IMR-90 (cell line): ENCODE data around the gene TIMP1. TPM values are rescaled to one million over a fixed set of nuclear protein-coding genes. Genes with fewer than 3 reads are reported as not detected.

Source experiments
- ATAC-seq: fragments of 200-7000 bp; cut with Tn5 transposase; 2 replicates; pipeline ENCODE4 v1.9.1; 2020; ENCODE audit warnings: low read depth, mild to moderate bottlenecking, moderate library complexity
- BruUV-seq: library from RNA; stranded (reverse); fragments of 400-500 nt; replicated peaks from 2 replicates; lab custom pipeline; 2021; lab: Mats Ljungman, UMichigan
- CTCF ChIA-PET: fragments of 300-600 bp; formaldehyde crosslinking; extraction: SDS; loops from one replicate; lab custom pipeline; 2021; ENCODE audit warnings: antibody characterized with exemption; lab: Yijun Ruan, JAX
- POLR2A ChIA-PET: fragments of 300-600 bp; sonication (Branson Sonifier 250); formaldehyde crosslinking; loops from one replicate; lab custom pipeline; 2022; ENCODE audit warnings: antibody characterized with exemption; ENCODE audit not compliant: unreplicated experiment; lab: Charles Lee
- DNase-seq: peaks from one replicate; pipeline ENCODE4 v3.0.0; 2013
- H2AFZ ChIP-seq: replicated peaks from 2 replicates; pipeline ENCODE3; 2013; ENCODE audit warnings: low read length, mild to moderate bottlenecking; ENCODE audit not compliant: poor library complexity
- H2AK5ac ChIP-seq: 2 replicates; pipeline ENCODE4 v1.6.1; 2013; ENCODE audit warnings: low read depth, low read length, inconsistent platforms
- H2AK9ac ChIP-seq: replicated peaks from 2 replicates; pipeline ENCODE3; 2013; ENCODE audit warnings: mild to moderate bottlenecking, low read depth, low read length, moderate library complexity; ENCODE audit not compliant: poor library complexity
- H2BK120ac ChIP-seq: 2 replicates; pipeline ENCODE4 v1.6.1; 2013; ENCODE audit warnings: low read depth, low read length, inconsistent platforms
- H2BK15ac ChIP-seq: 3 replicates; pipeline ENCODE4 v1.6.1; 2013; ENCODE audit warnings: low read depth, low read length, inconsistent platforms
- H2BK20ac ChIP-seq: 2 replicates; pipeline ENCODE4 v1.6.1; 2013; ENCODE audit warnings: low read depth, mild to moderate bottlenecking, inconsistent platforms, low read length, moderate library complexity
- H2BK5ac ChIP-seq: 2 replicates; pipeline ENCODE4 v1.6.1; 2013; ENCODE audit warnings: mild to moderate bottlenecking, low read depth, low read length, inconsistent platforms; ENCODE audit not compliant: poor library complexity, severe bottlenecking
- H3K14ac ChIP-seq: replicated peaks from 2 replicates; pipeline ENCODE4 v1.6.1; 2013; ENCODE audit warnings: low read depth, low read length, inconsistent platforms
- H3K18ac ChIP-seq: 2 replicates; pipeline ENCODE4 v1.6.1; 2013; ENCODE audit warnings: low read depth, low read length, control low read depth
- H3K23ac ChIP-seq: 2 replicates; pipeline ENCODE4 v1.6.1; 2013; ENCODE audit warnings: low read depth, low read length, inconsistent platforms
- H3K27ac ChIP-seq: 2 replicates; pipeline ENCODE4 v1.5.1; 2013; ENCODE audit warnings: mild to moderate bottlenecking, control low read depth, low read length; ENCODE audit not compliant: insufficient read depth
- H3K27me3 ChIP-seq: 2 replicates; pipeline ENCODE4 v1.6.1; 2013; ENCODE audit warnings: low read length; ENCODE audit not compliant: control insufficient read depth, insufficient read depth
- H3K36me3 ChIP-seq: 2 replicates; pipeline ENCODE4 v1.6.1; 2013; ENCODE audit warnings: low read length, mixed read lengths; ENCODE audit not compliant: control insufficient read depth, insufficient read depth
- H3K4ac ChIP-seq: 2 replicates; pipeline ENCODE4 v1.6.1; 2013; ENCODE audit warnings: low read depth, low read length, inconsistent platforms
- H3K4me1 ChIP-seq: 2 replicates; pipeline ENCODE4 v1.6.1; 2013; ENCODE audit warnings: low read length, mixed read lengths; ENCODE audit not compliant: control insufficient read depth, insufficient read depth
- H3K4me2 ChIP-seq: 2 replicates; pipeline ENCODE4 v1.6.1; 2013; ENCODE audit warnings: low read depth, mild to moderate bottlenecking, control low read depth, low read length, moderate library complexity
- H3K4me3 ChIP-seq: 2 replicates; pipeline ENCODE4 v1.5.1; 2013; ENCODE audit warnings: low read depth, mild to moderate bottlenecking, control low read depth, low read length, moderate library complexity; ENCODE audit not compliant: insufficient read depth
- H3K56ac ChIP-seq: 2 replicates; pipeline ENCODE4 v1.6.1; 2013; ENCODE audit warnings: low read length, inconsistent platforms; ENCODE audit not compliant: insufficient read depth; ENCODE audit errors: extremely low read depth
- H3K79me1 ChIP-seq, 2 experiments: 2 replicates each; pipeline ENCODE4 v1.6.1; 2013; ENCODE audit warnings: low read length in 2 of 2, inconsistent platforms in 1 of 2, low read depth in 1 of 2
- H3K9ac ChIP-seq: 2 replicates; pipeline ENCODE4 v1.6.1; 2013; ENCODE audit warnings: low read depth, low read length, control low read depth
- H3K9me1 ChIP-seq: 2 replicates; pipeline ENCODE4 v1.6.1; 2013; ENCODE audit warnings: low read length, inconsistent platforms; ENCODE audit not compliant: insufficient read depth
- H3K9me3 ChIP-seq: 2 replicates; pipeline ENCODE4 v1.6.1; 2013; ENCODE audit warnings: low read length; ENCODE audit not compliant: control insufficient read depth, insufficient read depth
- H4K20me1 ChIP-seq: 2 replicates; pipeline ENCODE4 v1.6.1; 2013; ENCODE audit warnings: low read length, inconsistent platforms; ENCODE audit not compliant: insufficient read depth
- H4K5ac ChIP-seq: 2 replicates; pipeline ENCODE4 v1.6.1; 2013; ENCODE audit warnings: mild to moderate bottlenecking, low read depth, low read length, control low read depth
- H4K8ac ChIP-seq, 2 experiments: 2 replicates each; pipeline ENCODE4 v1.6.1; 2013; ENCODE audit warnings: low read depth in 2 of 2, low read length in 2 of 2, control low read depth in 1 of 2, inconsistent platforms in 1 of 2
- H4K91ac ChIP-seq: 2 replicates; pipeline ENCODE4 v1.6.1; 2013; ENCODE audit warnings: low read depth, low read length, inconsistent platforms; ENCODE audit not compliant: insufficient read depth
- BHLHE40 ChIP-seq: fragments of 150-350 bp; IDR thresholded peaks from 2 replicates; pipeline ENCODE4 v1.6.1; 2016; ENCODE audit warnings: mild to moderate bottlenecking, low read depth, low read length
- CEBPB ChIP-seq: IDR thresholded peaks from 2 replicates; pipeline ENCODE4 v1.6.1; 2012; ENCODE audit warnings: low read depth, low read length, improper control_type of control experiment
- CHD1 ChIP-seq: IDR thresholded peaks from 2 replicates; pipeline ENCODE4 v1.6.1; 2012; ENCODE audit warnings: low read depth, low read length, improper control_type of control experiment
- FOS ChIP-seq: fragments of 150-350 bp; IDR thresholded peaks from 2 replicates; pipeline ENCODE4 v1.6.1; 2016; ENCODE audit warnings: low read depth, low read length
- MAFK ChIP-seq: IDR thresholded peaks from 2 replicates; pipeline ENCODE4 v1.6.1; 2012; ENCODE audit warnings: low read depth, low read length, improper control_type of control experiment
- MAZ ChIP-seq: IDR thresholded peaks from 2 replicates; pipeline ENCODE4 v1.6.1; 2012; ENCODE audit warnings: low read depth, mild to moderate bottlenecking, low read length, improper control_type of control experiment, moderate library complexity, borderline replicate concordance
- MXI1 ChIP-seq: IDR thresholded peaks from 2 replicates; pipeline ENCODE4 v1.6.1; 2012; ENCODE audit warnings: low read depth, mild to moderate bottlenecking, low read length, moderate library complexity, borderline replicate concordance
- NFE2L2 ChIP-seq: fragments of 150-350 bp; IDR thresholded peaks from 2 replicates; pipeline ENCODE4 v1.6.1; 2016; ENCODE audit warnings: low read depth, mild to moderate bottlenecking, low read length
- POLR2A ChIP-seq: IDR thresholded peaks from 2 replicates; pipeline ENCODE4 v1.6.1; 2012; ENCODE audit warnings: mild to moderate bottlenecking, low read depth, low read length
- RAD21 ChIP-seq: IDR thresholded peaks from 2 replicates; pipeline ENCODE4 v1.6.1; 2012; ENCODE audit warnings: low read length, improper control_type of control experiment
- RCOR1 ChIP-seq: IDR thresholded peaks from 2 replicates; pipeline ENCODE4 v1.6.1; 2012; ENCODE audit warnings: mild to moderate bottlenecking, low read length, improper control_type of control experiment; ENCODE audit not compliant: insufficient replicate concordance
- RFX5 ChIP-seq: IDR thresholded peaks from 2 replicates; pipeline ENCODE4 v1.8.0; 2012; ENCODE audit warnings: low read depth, mild to moderate bottlenecking, low read length, moderate library complexity
- SMC3 ChIP-seq: fragments of 150-350 bp; IDR thresholded peaks from 2 replicates; pipeline ENCODE4 v1.6.1; 2016; ENCODE audit warnings: low read depth, mild to moderate bottlenecking, antibody characterized with exemption, low read length, moderate library complexity
- USF2 ChIP-seq: fragments of 150-350 bp; IDR thresholded peaks from 2 replicates; pipeline ENCODE4 v1.6.1; 2017; ENCODE audit warnings: mild to moderate bottlenecking, antibody characterized with exemption, low read length, low read depth
- WGBS, 2 experiments: methylation state at CpG; one replicate each; pipeline versions ENCODE4 v1.1.5 to v1.1.7; 2013; ENCODE audit warnings: missing lambda C conversion rate in 2 of 2; ENCODE audit not compliant: insufficient read length in 1 of 2; ENCODE audit errors: extremely low coverage in 2 of 2; 5-methylcytosine and 5-hydroxymethylcytosine counted together
- dilution Hi-C: fragments of 300-500 bp; cut with HindIII; formaldehyde crosslinking; loops from one replicate; pipeline ENCODE4 v1.14.3; 2018; ENCODE audit warnings: low sequenced_read_pairs; ENCODE audit not compliant: unreplicated experiment
- in situ Hi-C: fragments of 300-500 bp; cut with MboI; formaldehyde crosslinking; loops from 3 replicates; pipeline ENCODE4 v1.14.3; 2019; ENCODE audit warnings: low sequenced_read_pairs, inconsistent platforms, mixed read lengths
- intact Hi-C: fragments of 100-400 bp; cut with micrococcal nuclease; formaldehyde crosslinking; loops from 2 replicates; pipeline ENCODE4 v1.10.0; 2022
- polyA plus RNA-seq, 3 experiments: library from polyadenylated mRNA; depleted of rRNA; stranded (reverse); fragments of >200 nt; gene quantifications; 2 replicates each; pipeline ENCODE4 v1.2.3, GENCODE V29; 2012; ENCODE audit warnings: low replicate concordance in 1 of 3
- total RNA-seq: library from RNA; depleted of rRNA; stranded (reverse); fragments of >200 nt; gene quantifications from 2 replicates; pipeline ENCODE4 v1.2.3, GENCODE V29; 2012
- TF ChIP-seq, protein P1 (sequence below): conservative IDR thresholded peaks from 2 replicates; pipeline ENCODE4 v1.5.1; 2012; ENCODE audit warnings: mild to moderate bottlenecking, low read depth, low read length, improper control_type of control experiment
- TF ChIP-seq, protein P2 (sequence below): fragments of 150-350 bp; IDR thresholded peaks from 2 replicates; pipeline ENCODE4 v1.6.1; 2016; ENCODE audit warnings: low read depth, mild to moderate bottlenecking, low read length, moderate library complexity, borderline replicate concordance

TIMP1 gene
- total and polyA plus RNA-seq, 2 of the 4 experiments (the other 2 are of a cell fraction): 512 to 3,078 TPM

GRCh38 chrX:47634871-47635575, 52.8 kb downstream of the TIMP1 start:
- intact Hi-C loops: no loop called here

More at GRCh38 chrX:47634871-47635575, 52.8 kb downstream of the TIMP1 start:
- in situ Hi-C loops (loop anchor here (25.0 kb wide), 1 partner anchor 423 kb away; the partner anchor contains the start of gene CDK16), dilution Hi-C loops (no loop called here)
- H3K18ac ChIP-seq: no peak overlapping the region
- H3K4me2 ChIP-seq: no peak overlapping the region
- H3K4me1 ChIP-seq: no peaks in the 10 kb centered on the region
- ChIA-PET POLR2A (no interaction called here), CTCF (no interaction called here)
- no peak overlapping the region for H2BK20ac ChIP-seq
- no peak overlapping the region for H4K91ac ChIP-seq
- BruUV-seq: no TSS peak
- peaks cover 2% of the 10 kb centered on the region; the same call in 1 of the 2 replicates for H3K9me3 ChIP-seq
- no peak overlapping the region for H2BK15ac ChIP-seq
- ATAC-seq (no peak), DNase-seq (no peak)
- no peak overlapping the region for H3K4me3 ChIP-seq
- H4K20me1 ChIP-seq: no peaks in the 10 kb centered on the region; the same call in 1 of the 2 replicates
- H3K23ac ChIP-seq: no peak overlapping the region
- no peak overlapping the region for H2AK5ac ChIP-seq
- H3K4ac ChIP-seq: no peak overlapping the region
- H2BK5ac ChIP-seq: no peak overlapping the region
- H3K27me3 ChIP-seq: no peaks in the 10 kb centered on the region
- peaks cover 32% of the 10 kb centered on the region for H3K36me3 ChIP-seq
- WGBS, 2 experiments: 72% methylated on average over 14 of the region's 16 CpGs; no CpG with 5 or more reads in 1 of the 2 experiments
- no peak overlapping the region for H3K9ac ChIP-seq
- H2BK120ac ChIP-seq: no peak overlapping the region
- no peak overlapping the region for H4K5ac ChIP-seq
- TF ChIP-seq SMC3: no peak
- TF ChIP-seq NFE2L2: no peak
- no peak for TF ChIP-seq RFX5
- no peak for TF ChIP-seq POLR2A
- TF ChIP-seq, protein P1, sequence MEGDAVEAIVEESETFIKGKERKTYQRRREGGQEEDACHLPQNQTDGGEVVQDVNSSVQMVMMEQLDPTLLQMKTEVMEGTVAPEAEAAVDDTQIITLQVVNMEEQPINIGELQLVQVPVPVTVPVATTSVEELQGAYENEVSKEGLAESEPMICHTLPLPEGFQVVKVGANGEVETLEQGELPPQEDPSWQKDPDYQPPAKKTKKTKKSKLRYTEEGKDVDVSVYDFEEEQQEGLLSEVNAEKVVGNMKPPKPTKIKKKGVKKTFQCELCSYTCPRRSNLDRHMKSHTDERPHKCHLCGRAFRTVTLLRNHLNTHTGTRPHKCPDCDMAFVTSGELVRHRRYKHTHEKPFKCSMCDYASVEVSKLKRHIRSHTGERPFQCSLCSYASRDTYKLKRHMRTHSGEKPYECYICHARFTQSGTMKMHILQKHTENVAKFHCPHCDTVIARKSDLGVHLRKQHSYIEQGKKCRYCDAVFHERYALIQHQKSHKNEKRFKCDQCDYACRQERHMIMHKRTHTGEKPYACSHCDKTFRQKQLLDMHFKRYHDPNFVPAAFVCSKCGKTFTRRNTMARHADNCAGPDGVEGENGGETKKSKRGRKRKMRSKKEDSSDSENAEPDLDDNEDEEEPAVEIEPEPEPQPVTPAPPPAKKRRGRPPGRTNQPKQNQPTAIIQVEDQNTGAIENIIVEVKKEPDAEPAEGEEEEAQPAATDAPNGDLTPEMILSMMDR: no peak
- no peak for TF ChIP-seq MXI1
- TF ChIP-seq RCOR1: no peak
- no peak for TF ChIP-seq CHD1
- TF ChIP-seq, protein P2, sequence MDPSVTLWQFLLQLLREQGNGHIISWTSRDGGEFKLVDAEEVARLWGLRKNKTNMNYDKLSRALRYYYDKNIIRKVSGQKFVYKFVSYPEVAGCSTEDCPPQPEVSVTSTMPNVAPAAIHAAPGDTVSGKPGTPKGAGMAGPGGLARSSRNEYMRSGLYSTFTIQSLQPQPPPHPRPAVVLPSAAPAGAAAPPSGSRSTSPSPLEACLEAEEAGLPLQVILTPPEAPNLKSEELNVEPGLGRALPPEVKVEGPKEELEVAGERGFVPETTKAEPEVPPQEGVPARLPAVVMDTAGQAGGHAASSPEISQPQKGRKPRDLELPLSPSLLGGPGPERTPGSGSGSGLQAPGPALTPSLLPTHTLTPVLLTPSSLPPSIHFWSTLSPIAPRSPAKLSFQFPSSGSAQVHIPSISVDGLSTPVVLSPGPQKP: no peak
- no peak for TF ChIP-seq USF2
- TF ChIP-seq RAD21: no peak
- TF ChIP-seq BHLHE40: no peak
- no peak for TF ChIP-seq CEBPB
- TF ChIP-seq MAFK: no peak
- no peak for TF ChIP-seq FOS
- no peak for TF ChIP-seq MAZ
- no peak overlapping the region for H4K8ac ChIP-seq
- no peak overlapping the region for H3K14ac ChIP-seq
- H3K9me1 ChIP-seq: no peaks in the 10 kb centered on the region
- H3K79me1 ChIP-seq: no peaks in the 10 kb centered on the region
- H3K27ac ChIP-seq: no peak overlapping the region
- no peak overlapping the region for H2AK9ac ChIP-seq
- H2AFZ ChIP-seq: no peak overlapping the region
- no peak overlapping the region for H3K56ac ChIP-seq
